Calu3 (cell line): ENCODE data around the gene SCN9A. TPM values are rescaled to one million over a fixed set of nuclear protein-coding genes. Genes with fewer than 3 reads are reported as not detected.

ENCODE experiments used
- BruUV-seq: library from RNA; stranded (reverse); fragments of 400-500 nt; replicated peaks from 2 replicates; lab custom pipeline; 2021; lab: Mats Ljungman, UMichigan
- CTCF ChIA-PET: fragments of 300-600 bp; sonication (Branson Sonifier 250); formaldehyde crosslinking; loops from one replicate; lab custom pipeline; 2022; ENCODE audit warnings: antibody characterized with exemption; lab: Charles Lee
- DNase-seq: peaks from one replicate; pipeline ENCODE4 v3.0.0; 2022
- H3K27ac Mint-ChIP-seq: one replicate; pipeline ENCODE4 v1.8.0; 2022; ENCODE audit warnings: mixed read lengths; ENCODE audit not compliant: unreplicated experiment
- H3K27me3 Mint-ChIP-seq: one replicate; pipeline ENCODE4 v1.8.0; 2022; ENCODE audit warnings: mixed read lengths; ENCODE audit not compliant: unreplicated experiment
- H3K36me3 Mint-ChIP-seq: one replicate; pipeline ENCODE4 v1.8.0; 2022; ENCODE audit warnings: mild to moderate bottlenecking, moderate library complexity, mixed read lengths; ENCODE audit not compliant: insufficient read depth, unreplicated experiment
- H3K4me1 Mint-ChIP-seq: one replicate; pipeline ENCODE4 v1.8.0; 2022; ENCODE audit warnings: mild to moderate bottlenecking, low read depth, mixed read lengths; ENCODE audit not compliant: unreplicated experiment
- H3K4me3 Mint-ChIP-seq: one replicate; pipeline ENCODE4 v1.8.0; 2022; ENCODE audit warnings: mild to moderate bottlenecking, low read depth, moderate library complexity, mixed read lengths; ENCODE audit not compliant: unreplicated experiment
- H3K9me3 Mint-ChIP-seq: one replicate; pipeline ENCODE4 v1.8.0; 2022; ENCODE audit warnings: low read depth, mixed read lengths; ENCODE audit not compliant: unreplicated experiment
- CTCF ChIP-seq: fragments of 200-600 bp; IDR thresholded peaks from one replicate; pipeline ENCODE4 v1.8.0; 2022; ENCODE audit warnings: antibody characterized with exemption; ENCODE audit not compliant: unreplicated experiment
- intact Hi-C: fragments of 100-400 bp; cut with micrococcal nuclease; formaldehyde crosslinking; loops from one replicate; pipeline ENCODE4 v1.10.0; 2022; ENCODE audit not compliant: unreplicated experiment
- total RNA-seq: library from RNA; stranded (reverse); gene quantifications from 2 replicates; pipeline ENCODE4 v1.2.3, GENCODE V29; 2022

SCN9A gene
- total RNA-seq, 1 experiment from 2014 or later, result 8.5 TPM

- intact Hi-C loops, result no loop called here
- H3K36me3 Mint-ChIP-seq, result no peaks in the 10 kb centered on the region
- H3K27ac Mint-ChIP-seq, result no peak overlapping the region
- DNase-seq, result no peak
- no peaks in the 10 kb centered on the region for H3K27me3 Mint-ChIP-seq
- BruUV-seq, result no TSS peak
- no peaks in the 10 kb centered on the region for H3K4me1 Mint-ChIP-seq
- no peak for TF ChIP-seq CTCF
- CTCF ChIA-PET, result no interaction called here
- H3K9me3 Mint-ChIP-seq, result no peaks in the 10 kb centered on the region
- H3K4me3 Mint-ChIP-seq, result no peak overlapping the region
Observed at GRCh38 chr2:166393008-166393407, 17.3 kb upstream of the SCN9A start.

DNA sequence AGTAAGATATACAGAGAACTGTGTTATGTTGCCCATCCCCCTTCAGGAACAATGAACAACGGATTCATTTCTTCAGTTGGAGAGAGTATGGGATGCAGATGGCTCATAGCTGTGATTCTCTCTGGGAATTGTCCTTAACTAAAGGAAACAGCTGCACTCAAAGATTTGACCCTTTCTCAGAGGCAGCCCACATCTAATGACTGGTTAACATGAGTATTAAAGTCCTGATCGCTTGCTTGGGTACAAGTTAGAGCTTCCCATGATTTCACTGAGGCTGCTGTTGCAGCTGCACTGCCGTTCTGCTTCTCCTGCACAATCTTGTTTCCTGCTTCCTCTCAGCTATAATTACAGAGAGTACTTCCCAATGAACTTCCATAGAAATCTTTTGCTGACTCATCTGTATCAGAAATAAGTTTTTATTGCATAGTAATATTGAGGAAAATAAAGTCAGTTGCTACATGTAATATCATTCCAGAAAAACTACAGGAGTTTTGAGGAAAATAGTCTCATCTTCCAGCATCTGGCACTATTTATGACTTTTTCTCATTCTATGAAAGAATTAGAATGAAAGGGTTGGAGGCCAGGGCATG lies 12.8 kb upstream of the SCN9A start:
- BruUV-seq, result no TSS peak
- Mint-ChIP-seq H3K4me1 (no peaks in the 10 kb centered on the region), H3K4me3 (no peak overlapping the region), H3K27ac (no peak overlapping the region), H3K27me3 (no peaks in the 10 kb centered on the region), H3K9me3 (no peaks in the 10 kb centered on the region), H3K36me3 (no peaks in the 10 kb centered on the region)
- no peak for DNase-seq
- TF ChIP-seq CTCF, result no peak
- CTCF ChIA-PET, result no interaction called here
- intact Hi-C loops, result no loop called here

DNA sequence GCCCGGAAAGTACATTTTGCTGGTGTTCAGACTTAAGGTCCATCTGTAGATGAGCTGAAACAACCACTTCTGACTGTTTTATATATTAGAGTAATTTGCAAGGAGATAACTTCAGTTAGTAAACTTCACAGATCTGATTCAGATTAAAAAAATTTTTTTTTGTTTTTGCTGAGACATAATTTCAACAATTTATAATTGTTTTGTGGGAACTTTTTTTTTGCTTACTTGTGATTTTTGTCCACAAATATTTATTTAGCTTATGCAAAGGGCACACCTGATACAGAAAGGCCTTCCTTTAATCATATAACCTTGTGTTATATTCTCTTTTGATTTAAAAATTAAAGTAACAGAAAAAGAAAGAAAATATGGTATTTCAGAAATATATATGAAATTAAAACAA lies 9.6 kb upstream of the SCN9A start:
- CTCF ChIA-PET, result no interaction called here
- Mint-ChIP-seq H3K27me3 (no peaks in the 10 kb centered on the region), H3K27ac (no peak overlapping the region), H3K9me3 (no peaks in the 10 kb centered on the region), H3K36me3 (no peaks in the 10 kb centered on the region), H3K4me1 (no peaks in the 10 kb centered on the region), H3K4me3 (no peak overlapping the region)
- DNase-seq, result no peak
- TF ChIP-seq CTCF, result no peak
- BruUV-seq, result no TSS peak
- intact Hi-C loops, result no loop called here

GRCh38 chr2:166384774-166385173 lies 9.0 kb upstream of the SCN9A start:
- no TSS peak for BruUV-seq
- Mint-ChIP-seq H3K36me3 (no peaks in the 10 kb centered on the region), H3K4me3 (no peak overlapping the region), H3K4me1 (no peaks in the 10 kb centered on the region), H3K9me3 (no peaks in the 10 kb centered on the region), H3K27ac (no peak overlapping the region), H3K27me3 (no peaks in the 10 kb centered on the region)
- TF ChIP-seq CTCF, result peak; percentile 44
- DNase-seq, result peak; percentile 32
- intact Hi-C loops, result loop anchor here (1.0 kb wide), 2 partner anchors 23 to 205 kb away; no protein-coding TSS in a partner anchor
- CTCF ChIA-PET, result no interaction called here
